Measurements from ENCODE around the gene RAPGEF6.
"Not testable (repeated sequence)": the region's sequence is repeated elsewhere in the genome, so short reads cannot be mapped to it uniquely, and the experiment has no call there.

Gene RAPGEF6

DNA sequence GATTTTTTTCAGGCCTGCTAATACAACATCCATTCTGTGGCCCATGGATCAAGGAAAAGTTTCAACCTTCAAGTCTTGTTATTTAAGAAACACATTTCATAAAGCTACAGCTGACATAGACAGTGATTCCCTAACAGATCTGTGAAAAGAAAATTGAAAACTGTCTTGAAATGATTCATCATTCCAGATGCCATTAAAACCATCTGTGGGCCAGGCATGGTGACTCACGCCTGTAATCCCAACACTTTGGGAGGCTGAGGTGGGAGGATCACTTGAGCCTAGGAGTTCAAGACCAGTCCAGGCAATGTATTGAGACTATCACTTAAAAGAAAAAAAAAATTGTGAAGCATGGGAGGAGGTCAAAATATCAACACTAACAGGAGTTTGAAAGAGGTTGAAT, 6.0 kb downstream of the RAPGEF6 start:
- TF ChIP-seq, protein P1, sequence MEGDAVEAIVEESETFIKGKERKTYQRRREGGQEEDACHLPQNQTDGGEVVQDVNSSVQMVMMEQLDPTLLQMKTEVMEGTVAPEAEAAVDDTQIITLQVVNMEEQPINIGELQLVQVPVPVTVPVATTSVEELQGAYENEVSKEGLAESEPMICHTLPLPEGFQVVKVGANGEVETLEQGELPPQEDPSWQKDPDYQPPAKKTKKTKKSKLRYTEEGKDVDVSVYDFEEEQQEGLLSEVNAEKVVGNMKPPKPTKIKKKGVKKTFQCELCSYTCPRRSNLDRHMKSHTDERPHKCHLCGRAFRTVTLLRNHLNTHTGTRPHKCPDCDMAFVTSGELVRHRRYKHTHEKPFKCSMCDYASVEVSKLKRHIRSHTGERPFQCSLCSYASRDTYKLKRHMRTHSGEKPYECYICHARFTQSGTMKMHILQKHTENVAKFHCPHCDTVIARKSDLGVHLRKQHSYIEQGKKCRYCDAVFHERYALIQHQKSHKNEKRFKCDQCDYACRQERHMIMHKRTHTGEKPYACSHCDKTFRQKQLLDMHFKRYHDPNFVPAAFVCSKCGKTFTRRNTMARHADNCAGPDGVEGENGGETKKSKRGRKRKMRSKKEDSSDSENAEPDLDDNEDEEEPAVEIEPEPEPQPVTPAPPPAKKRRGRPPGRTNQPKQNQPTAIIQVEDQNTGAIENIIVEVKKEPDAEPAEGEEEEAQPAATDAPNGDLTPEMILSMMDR (IDR thresholded peaks at IDR 0.05; ENCODE audit: borderline replicate concordance, control extremely low read depth, extremely low read depth, insufficient read depth, missing control alignments), result no peak
- no peak for DNase-seq (ENCODE audit: low spot score)
- in situ Hi-C loops (cut with MboI; ENCODE audit: low sequenced_read_pairs, unreplicated experiment), result no loop called here

DNA sequence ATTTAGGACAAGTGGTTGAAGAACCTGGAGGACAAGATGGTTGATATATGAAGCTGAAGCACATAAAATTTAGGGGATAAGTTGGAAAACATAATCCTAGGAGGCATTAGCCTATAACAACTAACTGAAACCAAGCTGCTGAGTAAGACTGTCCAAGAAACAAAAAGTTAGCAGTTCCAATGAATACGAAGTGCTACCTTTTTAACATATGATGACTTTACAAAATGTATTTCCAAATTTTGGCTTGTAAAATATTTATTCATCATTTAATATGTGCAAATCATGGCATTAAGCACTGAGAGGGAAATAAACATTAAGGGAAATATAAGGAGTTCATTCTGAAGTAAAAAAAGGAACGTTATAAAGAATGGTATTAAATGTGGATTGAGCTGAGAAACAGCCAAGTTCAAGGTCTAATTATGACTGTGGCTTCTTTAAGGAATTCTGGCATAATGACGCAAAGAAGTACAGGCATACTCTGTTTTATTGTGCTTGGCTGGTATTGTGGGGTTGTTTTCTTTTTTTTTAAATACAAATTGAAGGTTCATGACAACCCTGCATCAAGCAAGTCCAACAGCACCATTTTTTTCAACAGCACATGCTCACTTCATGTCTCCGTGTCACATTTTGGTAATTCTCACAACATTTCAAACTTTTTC, 7.7 kb downstream of the RAPGEF6 start:
- TF ChIP-seq, protein P1 (IDR thresholded peaks at IDR 0.05; ENCODE audit: borderline replicate concordance, control extremely low read depth, extremely low read depth, insufficient read depth, missing control alignments), result no peak
- in situ Hi-C loops (cut with MboI; ENCODE audit: low sequenced_read_pairs, unreplicated experiment), result no loop called here

DNA sequence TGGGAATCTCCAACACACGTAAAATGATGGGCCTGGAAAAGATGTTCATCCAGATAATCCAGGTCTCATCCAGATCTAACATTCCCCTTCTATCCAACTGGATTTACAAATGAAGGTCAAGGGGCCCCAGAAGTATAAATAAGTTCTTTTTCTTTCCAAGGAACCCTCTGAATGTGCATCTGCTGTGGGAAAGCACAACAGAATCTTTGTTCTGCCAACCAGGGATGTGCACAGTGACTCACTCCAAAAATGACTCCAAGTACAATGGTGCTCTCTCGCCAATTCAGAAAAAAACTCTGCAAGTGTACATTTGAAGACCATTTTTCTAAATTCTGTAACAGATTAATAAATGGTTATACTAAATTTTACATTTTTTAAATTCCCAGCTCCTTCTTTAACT, 12.4 kb downstream of the RAPGEF6 start:
- in situ Hi-C loops (cut with MboI; ENCODE audit: low sequenced_read_pairs, unreplicated experiment), result no loop called here
- DNase-seq (ENCODE audit: low spot score), result no peak
- TF ChIP-seq, protein P1 (IDR thresholded peaks at IDR 0.05; ENCODE audit: borderline replicate concordance, control extremely low read depth, extremely low read depth, insufficient read depth, missing control alignments), result no peak

More for the DNA sequence above, 7.7 kb downstream of the RAPGEF6 start:
- no peak for DNase-seq (ENCODE audit: low spot score)

DNA sequence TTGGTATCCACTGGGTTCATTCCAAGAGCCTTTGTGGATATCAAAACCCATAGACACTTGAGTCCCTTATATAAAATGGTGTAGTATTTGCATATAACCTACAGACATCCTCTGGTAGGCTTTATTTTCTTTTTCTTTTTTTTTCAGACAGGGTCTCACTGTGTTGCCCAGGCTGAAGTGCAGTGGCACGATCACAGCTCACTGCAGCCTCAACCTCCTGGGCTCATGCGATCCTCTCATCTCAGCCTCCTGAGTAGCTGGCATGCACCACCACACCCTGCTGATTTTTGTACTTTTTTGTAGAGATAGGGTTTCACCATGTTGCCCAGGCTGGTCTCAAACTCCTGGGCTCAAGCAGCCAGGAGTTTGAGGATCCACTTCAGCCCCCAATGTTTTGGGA, 13.9 kb downstream of the RAPGEF6 start:
- DNase-seq (ENCODE audit: low spot score); in situ Hi-C loops (cut with MboI; ENCODE audit: low sequenced_read_pairs, unreplicated experiment): not testable (repeated sequence)

DNA sequence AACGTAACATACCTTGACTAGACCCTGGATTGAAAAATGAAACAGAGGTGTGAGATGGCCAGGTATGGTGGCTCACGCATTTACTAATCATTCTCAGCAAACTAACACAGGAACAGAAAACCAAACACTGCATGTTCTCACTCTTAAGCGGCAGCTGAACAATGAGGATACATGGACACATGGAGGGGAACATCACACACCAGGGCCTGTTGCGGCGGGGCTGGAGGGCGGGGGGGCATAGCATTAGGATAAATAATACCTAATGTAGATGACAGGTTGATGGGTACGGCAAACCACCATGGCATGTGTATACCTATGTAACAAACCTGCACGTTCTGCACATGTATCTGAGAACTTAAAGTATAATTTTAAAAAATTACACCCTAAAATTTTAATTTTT, 15.9 kb downstream of the RAPGEF6 start:
- TF ChIP-seq, protein P1 (IDR thresholded peaks at IDR 0.05; ENCODE audit: borderline replicate concordance, control extremely low read depth, extremely low read depth, insufficient read depth, missing control alignments), result no peak
- no peak for DNase-seq (ENCODE audit: low spot score)
- in situ Hi-C loops (cut with MboI; ENCODE audit: low sequenced_read_pairs, unreplicated experiment), result no loop called here

DNA sequence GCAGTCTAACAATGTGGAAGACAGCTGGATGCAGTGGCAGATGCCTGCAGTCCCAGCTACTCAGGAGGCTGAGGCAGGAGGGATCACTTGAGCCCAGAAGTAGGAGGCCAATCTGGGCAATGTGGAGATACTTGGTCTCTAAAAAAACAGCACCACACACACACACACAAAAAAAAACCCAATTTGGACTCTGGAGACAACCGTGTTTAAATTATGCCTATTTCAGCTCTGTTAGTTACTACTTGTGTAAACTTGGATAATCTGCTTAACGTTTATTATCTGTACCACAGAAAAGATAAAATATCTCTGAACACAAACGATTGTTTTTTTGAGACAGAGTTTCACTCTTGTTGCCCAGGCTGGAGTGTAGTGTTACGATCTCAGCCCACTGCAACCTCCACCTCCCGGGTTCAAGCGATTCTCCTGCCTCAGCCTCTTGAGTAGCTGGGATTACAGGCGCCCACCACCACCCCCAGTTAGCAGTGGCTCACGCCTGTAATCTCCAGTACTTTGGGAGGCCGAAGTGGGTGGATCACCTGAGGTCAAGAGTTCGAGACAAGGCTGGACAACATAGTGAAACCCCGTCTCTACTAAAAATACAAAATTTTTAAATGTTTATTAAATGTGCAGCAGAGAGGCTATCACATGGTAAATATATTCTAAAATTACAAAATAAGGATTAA, 17.7 kb downstream of the RAPGEF6 start:
- in situ Hi-C loops (cut with MboI; ENCODE audit: low sequenced_read_pairs, unreplicated experiment), result no loop called here
- TF ChIP-seq, protein P1 (IDR thresholded peaks at IDR 0.05; ENCODE audit: borderline replicate concordance, control extremely low read depth, extremely low read depth, insufficient read depth, missing control alignments), result no peak
- DNase-seq (ENCODE audit: low spot score), result no peak

DNA sequence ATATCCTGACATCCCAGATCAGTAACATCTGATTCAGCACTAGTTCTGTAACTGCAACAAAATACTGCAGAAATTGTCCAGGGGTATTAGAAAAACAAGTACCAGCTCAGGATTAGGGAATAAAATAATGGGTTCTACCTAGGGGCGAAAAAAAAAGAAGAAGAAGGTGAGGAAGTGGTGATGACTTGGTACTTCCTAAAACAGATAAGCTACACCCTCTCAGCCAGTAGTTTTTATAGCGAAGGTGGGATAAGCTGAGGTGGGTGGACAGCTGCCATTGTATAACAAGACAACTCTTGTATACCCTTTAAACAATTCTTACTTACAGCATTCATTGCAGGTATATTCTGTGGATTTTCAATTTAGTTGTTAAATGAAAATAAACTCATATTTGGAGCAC, 19.1 kb downstream of the RAPGEF6 start:
- TF ChIP-seq, protein P1 (IDR thresholded peaks at IDR 0.05; ENCODE audit: borderline replicate concordance, control extremely low read depth, extremely low read depth, insufficient read depth, missing control alignments), result no peak
- in situ Hi-C loops (cut with MboI; ENCODE audit: low sequenced_read_pairs, unreplicated experiment), result no loop called here
- DNase-seq (ENCODE audit: low spot score), result no peak
